Panc1 (cell line): Measurements from ENCODE around the gene IFRD1.
A peak's percentile ranks its signal among the peaks of the same experiment; 100 is the strongest.

Experiments used
- CTCF ChIP-seq: fragments of 450-650 bp; IDR thresholded peaks from 2 replicates; pipeline ENCODE4 v1.5.1; 2017; ENCODE audit warnings: mild to moderate bottlenecking
- POLR2AphosphoS5 ChIP-seq: IDR thresholded peaks from 2 replicates; pipeline ENCODE4 v1.6.1; 2012; ENCODE audit warnings: mild to moderate bottlenecking, low read depth, low read length, moderate library complexity
- REST ChIP-seq, 2 experiments: IDR thresholded peaks; 2 replicates each; pipeline ENCODE4 v1.6.1; 2011 to 2012; ENCODE audit warnings: low read depth in 2 of 2, control low read depth in 1 of 2, low read length in 1 of 2, mild to moderate bottlenecking in 1 of 2, moderate library complexity in 1 of 2; ENCODE audit not compliant: insufficient read depth in 1 of 2
- SIN3A ChIP-seq: IDR thresholded peaks from 2 replicates; pipeline ENCODE4 v1.6.1; 2012; ENCODE audit warnings: low read depth, mild to moderate bottlenecking, low read length, moderate library complexity, borderline replicate concordance; ENCODE audit not compliant: insufficient read depth
- TCF7L2 ChIP-seq: IDR thresholded peaks from 2 replicates; pipeline ENCODE4 v1.6.1; 2011; ENCODE audit warnings: mild to moderate bottlenecking, low read depth, low read length, inconsistent platforms

- no peak for TF ChIP-seq POLR2AphosphoS5
- no peak for TF ChIP-seq CTCF
- TF ChIP-seq SIN3A, result no peak
- peak; percentile 56; the same call in 1 of the 2 replicates for TF ChIP-seq TCF7L2
- TF ChIP-seq REST (IDR thresholded peaks at IDR 0.05; ENCODE audit: insufficient read depth in 1 of 2, low read depth in 2 of 2, low read length in 1 of 2), result no peak
These were observed 907 bp upstream of the IFRD1 start for GRCh38 chr7:112449353-112449752.
